ENCODE measurements around the gene SPTAN1.

SPTAN1 gene

DNA sequence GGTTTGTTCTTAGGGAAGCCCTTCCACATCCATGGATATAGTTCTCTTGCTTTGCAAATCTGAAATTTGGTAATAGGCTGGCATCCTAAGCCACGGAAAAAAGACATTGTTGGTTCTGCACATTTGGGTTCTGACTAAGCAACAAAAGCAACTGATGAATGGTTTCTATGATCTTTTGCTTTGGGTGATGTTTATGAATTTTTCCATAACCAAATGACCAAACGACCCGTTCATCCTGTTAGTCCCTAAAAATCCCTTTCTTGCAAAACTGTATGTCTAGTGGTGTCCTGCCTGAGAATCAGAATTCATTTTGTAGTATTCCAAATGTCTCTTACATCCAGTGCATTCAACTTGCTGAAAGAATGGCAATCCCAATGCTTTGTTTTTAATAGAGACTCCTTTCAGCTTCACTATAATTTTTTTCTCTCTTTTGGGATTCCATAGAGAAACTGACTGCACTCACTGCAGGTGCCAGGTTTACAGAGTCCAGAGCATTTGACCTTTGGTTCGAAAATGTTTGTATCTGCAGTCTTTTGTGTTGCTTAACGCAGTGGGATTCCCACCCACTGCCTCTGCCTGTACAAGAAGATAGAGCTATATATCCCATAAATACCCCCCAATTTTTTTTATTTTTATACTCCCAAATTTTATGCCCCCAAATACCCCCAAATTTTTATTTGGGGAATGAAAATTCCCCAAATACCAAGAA is 4.7 kb downstream of the SPTAN1 start:
- H3F3A ChIP-seq (ENCODE audit: insufficient read depth, low read length), result no peaks in the 10 kb centered on the region
- no peaks in the 10 kb centered on the region for H3K27me3 ChIP-seq (ENCODE audit: insufficient read depth, low read length)
- no peak overlapping the region; the same call in 1 of the 2 replicates for H3K4me2 ChIP-seq (ENCODE audit: low read length)
- H3K9me2 ChIP-seq (ENCODE audit: low read depth, low read length), result no peaks in the 10 kb centered on the region
- H3K9ac ChIP-seq (ENCODE audit: low read length), result no peak overlapping the region
- H3K4me3 ChIP-seq (ENCODE audit: low read depth, low read length, poor library complexity, severe bottlenecking), result no peak overlapping the region
- H3K36me3 ChIP-seq (ENCODE audit: insufficient read depth, low read length), result no peaks in the 10 kb centered on the region
- H3K27ac ChIP-seq (ENCODE audit: low read depth, low read length, poor library complexity, severe bottlenecking), result no peak overlapping the region
- H3K79me2 ChIP-seq (ENCODE audit: insufficient read depth, low read length), result peaks cover 41% of the 10 kb centered on the region
- no peaks in the 10 kb centered on the region for H3K9me3 ChIP-seq (ENCODE audit: low read length)
- no peak overlapping the region for H2AFZ ChIP-seq (ENCODE audit: low read length)
- TF ChIP-seq EZH2 (IDR thresholded peaks at IDR 0.05; ENCODE audit: borderline replicate concordance, low read length), result no peak
- TF ChIP-seq, protein P1, sequence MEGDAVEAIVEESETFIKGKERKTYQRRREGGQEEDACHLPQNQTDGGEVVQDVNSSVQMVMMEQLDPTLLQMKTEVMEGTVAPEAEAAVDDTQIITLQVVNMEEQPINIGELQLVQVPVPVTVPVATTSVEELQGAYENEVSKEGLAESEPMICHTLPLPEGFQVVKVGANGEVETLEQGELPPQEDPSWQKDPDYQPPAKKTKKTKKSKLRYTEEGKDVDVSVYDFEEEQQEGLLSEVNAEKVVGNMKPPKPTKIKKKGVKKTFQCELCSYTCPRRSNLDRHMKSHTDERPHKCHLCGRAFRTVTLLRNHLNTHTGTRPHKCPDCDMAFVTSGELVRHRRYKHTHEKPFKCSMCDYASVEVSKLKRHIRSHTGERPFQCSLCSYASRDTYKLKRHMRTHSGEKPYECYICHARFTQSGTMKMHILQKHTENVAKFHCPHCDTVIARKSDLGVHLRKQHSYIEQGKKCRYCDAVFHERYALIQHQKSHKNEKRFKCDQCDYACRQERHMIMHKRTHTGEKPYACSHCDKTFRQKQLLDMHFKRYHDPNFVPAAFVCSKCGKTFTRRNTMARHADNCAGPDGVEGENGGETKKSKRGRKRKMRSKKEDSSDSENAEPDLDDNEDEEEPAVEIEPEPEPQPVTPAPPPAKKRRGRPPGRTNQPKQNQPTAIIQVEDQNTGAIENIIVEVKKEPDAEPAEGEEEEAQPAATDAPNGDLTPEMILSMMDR (IDR thresholded peaks at IDR 0.05; ENCODE audit: low read length), result no peak
- H3K4me1 ChIP-seq (ENCODE audit: insufficient read depth, low read length, severe bottlenecking), result peaks cover 60% of the 10 kb centered on the region
- no peaks in the 10 kb centered on the region for H4K20me1 ChIP-seq (ENCODE audit: insufficient read depth, low read length)

DNA sequence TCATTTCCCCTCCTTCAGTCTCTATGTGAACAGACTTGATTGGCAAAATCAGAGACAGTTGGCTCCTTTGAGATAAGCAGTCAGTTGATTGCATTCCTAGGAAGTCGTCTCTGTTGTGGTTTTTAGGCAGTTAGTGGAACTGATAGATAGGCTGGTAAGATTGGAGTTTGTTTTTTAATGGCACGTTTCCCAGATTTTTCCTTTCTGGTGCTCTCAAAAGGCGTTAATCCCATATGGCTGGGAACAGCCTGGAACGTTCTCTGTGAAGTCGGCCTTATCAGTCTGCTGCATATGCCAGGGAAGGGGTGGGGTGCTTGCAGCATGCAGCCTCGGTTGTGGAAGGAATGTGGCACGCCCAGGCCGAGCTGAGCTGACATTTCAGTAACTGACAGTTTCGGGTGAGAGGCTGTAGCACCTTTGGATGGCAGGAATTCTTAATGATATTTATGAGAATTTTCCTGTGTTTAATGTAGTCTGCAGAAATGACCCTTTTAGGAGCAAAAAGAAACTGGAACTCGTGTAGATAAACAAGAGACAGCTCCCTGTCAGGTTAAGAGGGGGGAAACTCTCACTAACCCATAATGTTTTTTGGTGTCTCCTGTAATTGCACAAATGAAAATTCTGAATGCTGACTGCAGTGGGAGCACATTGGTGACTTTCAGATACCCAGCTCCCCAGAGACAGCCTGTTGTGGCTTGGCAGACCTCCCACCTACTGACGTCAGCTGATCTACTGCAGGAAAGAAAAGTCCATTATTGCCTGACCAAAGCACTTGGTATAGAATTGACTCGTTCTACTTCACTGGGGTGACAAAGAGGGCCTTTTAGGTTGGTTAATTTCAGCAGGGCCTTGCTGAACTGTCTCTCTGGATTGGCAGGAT is 6.3 kb downstream of the SPTAN1 start:
- Histone ChIP-seq H3K4me2 (ENCODE audit: low read length) (peak overlapping the region; percentile 30; the same call in 1 of the 2 replicates), H3F3A (ENCODE audit: insufficient read depth, low read length) (no peaks in the 10 kb centered on the region), H3K9me2 (ENCODE audit: low read depth, low read length) (no peaks in the 10 kb centered on the region), H3K36me3 (ENCODE audit: insufficient read depth, low read length) (no peaks in the 10 kb centered on the region), H3K9ac (ENCODE audit: low read length) (no peak overlapping the region; the same call in 1 of the 2 replicates), H3K4me3 (ENCODE audit: low read depth, low read length, poor library complexity, severe bottlenecking) (peak overlapping the region; percentile 11), H4K20me1 (ENCODE audit: insufficient read depth, low read length) (no peaks in the 10 kb centered on the region), H3K9me3 (ENCODE audit: low read length) (no peaks in the 10 kb centered on the region), H2AFZ (ENCODE audit: low read length) (no peak overlapping the region), H3K27ac (ENCODE audit: low read depth, low read length, poor library complexity, severe bottlenecking) (peak overlapping the region; percentile 40), H3K27me3 (ENCODE audit: insufficient read depth, low read length) (no peaks in the 10 kb centered on the region), H3K79me2 (ENCODE audit: insufficient read depth, low read length) (peaks cover 35% of the 10 kb centered on the region), H3K4me1 (ENCODE audit: insufficient read depth, low read length, severe bottlenecking) (peaks cover 53% of the 10 kb centered on the region)
- no peak for TF ChIP-seq EZH2 (IDR thresholded peaks at IDR 0.05; ENCODE audit: borderline replicate concordance, low read length)
- TF ChIP-seq, protein P1 (IDR thresholded peaks at IDR 0.05; ENCODE audit: low read length), result no peak

DNA sequence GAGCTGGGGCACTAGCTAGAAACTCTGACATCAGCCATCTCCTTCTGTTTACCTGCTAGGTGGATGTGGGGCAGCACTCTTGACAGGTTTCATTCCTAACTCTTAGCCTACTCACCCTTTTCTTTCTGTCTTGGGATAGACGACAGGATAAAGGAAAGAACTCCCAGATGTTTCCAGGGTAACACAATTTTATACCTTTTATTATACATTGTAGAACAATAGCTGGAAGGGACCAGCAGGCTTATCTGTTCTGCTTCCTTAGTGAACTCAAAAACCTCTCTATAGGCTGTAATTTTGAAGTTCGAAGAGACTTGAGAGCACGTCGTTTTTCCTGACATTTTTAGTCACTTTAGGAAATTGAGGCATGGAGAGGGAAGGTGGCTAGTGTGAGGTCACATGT is 13.2 kb downstream of the SPTAN1 start:
- H2AFZ ChIP-seq (ENCODE audit: low read length), result no peak overlapping the region
- no peak overlapping the region for H3K27ac ChIP-seq (ENCODE audit: low read depth, low read length, poor library complexity, severe bottlenecking)
- H3K27me3 ChIP-seq (ENCODE audit: insufficient read depth, low read length), result no peaks in the 10 kb centered on the region
- H3K4me2 ChIP-seq (ENCODE audit: low read length), result no peak overlapping the region
- TF ChIP-seq, protein P1 (IDR thresholded peaks at IDR 0.05; ENCODE audit: low read length), result no peak
- TF ChIP-seq EZH2 (IDR thresholded peaks at IDR 0.05; ENCODE audit: borderline replicate concordance, low read length), result no peak
- no peaks in the 10 kb centered on the region for H3K9me2 ChIP-seq (ENCODE audit: low read depth, low read length)
- no peak overlapping the region for H3K9ac ChIP-seq (ENCODE audit: low read length)
- no peak overlapping the region for H3K4me3 ChIP-seq (ENCODE audit: low read depth, low read length, poor library complexity, severe bottlenecking)
- H3K4me1 ChIP-seq (ENCODE audit: insufficient read depth, low read length, severe bottlenecking), result no peaks in the 10 kb centered on the region
- H3K79me2 ChIP-seq (ENCODE audit: insufficient read depth, low read length), result no peaks in the 10 kb centered on the region
- H4K20me1 ChIP-seq (ENCODE audit: insufficient read depth, low read length), result no peaks in the 10 kb centered on the region
- no peaks in the 10 kb centered on the region for H3F3A ChIP-seq (ENCODE audit: insufficient read depth, low read length)
- peaks cover 31% of the 10 kb centered on the region for H3K36me3 ChIP-seq (ENCODE audit: insufficient read depth, low read length)
- no peaks in the 10 kb centered on the region for H3K9me3 ChIP-seq (ENCODE audit: low read length)

Measured in OCI-LY1 (cell line).